Hematopoietic multipotent progenitor cell (in vitro differentiated cells): ENCODE measurements around the gene HLA-DQA1. TPM values are rescaled to one million over a fixed set of nuclear protein-coding genes. Genes with fewer than 3 reads are reported as not detected.
"Not testable (repeated sequence)": the region's sequence is repeated elsewhere in the genome, so short reads cannot be mapped to it uniquely, and the experiment has no call there.

Source experiments
- DNase-seq, 3 donors: peaks; one replicate each; pipeline ENCODE4 v3.0.0-alpha.2; 2011 to 2015; ENCODE audit warnings: low read depth in 2 of 3, low spot score in 2 of 3
- total RNA-seq: library from RNA; depleted of rRNA; stranded (reverse); fragments of >200 nt; gene quantifications from one replicate; pipeline ENCODE4 v1.2.3, GENCODE V29; 2012

Gene HLA-DQA1
- 1.6 TPM for total RNA-seq

GRCh38 chr6:32637219-32637880 is at the start of gene HLA-DQA1:
Gene HLA-DQA1, plus strand, starts transcription at chr6:32637406. Its CDS starts 53 bp downstream, at chr6:32637459.
- DNase-seq: peak in 2 of 3 donors; percentile 71 to 94

GRCh38 chr6:32588156-32588555 is 49.0 kb upstream of the HLA-DQA1 start:
- no peak for DNase-seq

GRCh38 chr6:32589596-32590449 is 47.4 kb upstream of the HLA-DQA1 start, which contains the start of gene HLA-DRB1:
Gene HLA-DRB1, minus strand, starts transcription at chr6:32589848. Its CDS starts 106 bp downstream, at chr6:32589742.
- peak in 2 of 3 donors; percentile 53 to 81 for DNase-seq

GRCh38 chr6:32590713-32591112 is 46.5 kb upstream of the HLA-DQA1 start:
- DNase-seq: not testable (repeated sequence)

GRCh38 chr6:32597024-32597423 is 40.2 kb upstream of the HLA-DQA1 start:
- DNase-seq: no peak

- DNase-seq: no peak
Measured at GRCh38 chr6:32602383-32602782, 34.8 kb upstream of the HLA-DQA1 start.

GRCh38 chr6:32603222-32603621 is 34.0 kb upstream of the HLA-DQA1 start:
- DNase-seq: no peak

DNA sequence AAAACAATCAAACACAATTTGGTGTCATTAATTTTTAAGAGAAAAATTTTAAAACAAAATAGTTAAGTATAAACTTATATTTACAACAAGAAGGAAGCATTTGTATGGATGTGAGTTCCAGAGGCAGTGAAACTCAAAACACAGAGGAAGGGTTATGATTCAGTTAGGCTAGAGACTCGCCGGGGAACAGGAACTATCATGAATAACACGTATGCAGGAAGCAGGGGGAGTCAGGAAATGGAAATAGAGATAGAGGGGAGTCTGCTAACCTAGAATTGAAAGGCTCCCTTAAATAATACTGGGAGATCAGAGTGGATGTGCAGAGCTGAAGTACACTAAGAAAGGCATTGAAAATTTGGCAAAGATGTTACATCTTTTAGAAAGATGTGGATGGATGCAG is 33.3 kb upstream of the HLA-DQA1 start:
- DNase-seq: no peak

DNA sequence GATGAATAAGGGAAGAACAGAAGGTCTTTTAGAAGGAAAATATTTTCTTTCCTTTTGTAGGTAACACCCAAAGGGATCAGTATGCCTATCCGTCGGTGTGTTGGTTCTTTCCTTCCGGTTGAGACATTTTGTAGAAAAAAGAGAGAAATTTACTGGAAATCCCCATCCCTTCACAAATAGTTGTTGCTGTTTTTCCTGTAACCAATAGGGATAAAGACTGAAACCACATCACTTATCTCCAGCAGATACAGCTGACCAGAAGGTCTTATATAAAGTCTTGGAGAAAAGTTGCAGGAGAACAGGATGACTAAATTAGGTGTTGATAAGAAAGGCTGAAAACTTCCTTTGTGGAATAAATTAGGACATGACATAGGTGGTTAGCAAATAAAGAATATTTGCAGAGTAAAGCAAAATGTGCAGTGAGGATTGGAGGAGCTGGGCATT is 32.8 kb upstream of the HLA-DQA1 start:
- peak in 2 of 3 donors; percentile 57 to 84 for DNase-seq

DNA sequence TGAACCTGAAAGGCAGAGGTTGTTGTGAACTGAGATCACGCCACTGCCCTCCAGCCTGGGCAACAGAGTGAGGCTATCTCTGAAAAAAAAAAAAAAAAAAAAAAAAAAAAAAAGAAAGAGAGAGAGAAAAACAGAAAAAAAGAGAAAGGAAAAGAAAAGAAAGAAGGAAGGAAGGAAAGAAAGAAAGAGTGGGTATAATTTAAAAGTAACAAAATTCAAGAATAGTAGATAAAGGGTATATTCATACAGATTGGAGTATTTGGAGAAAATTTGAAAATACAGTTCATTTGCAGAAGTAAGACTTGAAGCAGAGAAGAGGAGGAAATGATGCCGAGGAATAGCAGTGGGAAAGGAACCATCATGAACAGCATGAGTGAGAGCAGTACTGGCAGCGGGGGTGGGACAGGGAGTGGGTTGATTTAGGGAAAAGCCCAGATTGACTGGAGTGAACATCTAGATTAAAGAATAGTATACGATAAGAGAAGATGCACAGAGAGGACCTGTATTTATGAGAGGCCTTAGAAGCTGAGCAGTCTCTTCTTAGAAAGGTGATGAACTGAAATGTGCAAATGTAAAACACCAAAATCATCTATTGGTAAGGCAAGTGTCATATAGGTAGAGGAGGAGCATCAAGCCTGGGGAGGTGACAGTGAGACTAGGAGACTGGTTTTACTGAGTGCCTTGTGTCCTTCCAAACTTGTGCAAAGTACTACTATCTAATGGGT is 29.8 kb upstream of the HLA-DQA1 start:
- DNase-seq: no peak

- DNase-seq: no peak
Measured at GRCh38 chr6:32607988-32608298, 29.3 kb upstream of the HLA-DQA1 start.

- DNase-seq: no peak
Measured at GRCh38 chr6:32608362-32608761, 28.8 kb upstream of the HLA-DQA1 start.

DNA sequence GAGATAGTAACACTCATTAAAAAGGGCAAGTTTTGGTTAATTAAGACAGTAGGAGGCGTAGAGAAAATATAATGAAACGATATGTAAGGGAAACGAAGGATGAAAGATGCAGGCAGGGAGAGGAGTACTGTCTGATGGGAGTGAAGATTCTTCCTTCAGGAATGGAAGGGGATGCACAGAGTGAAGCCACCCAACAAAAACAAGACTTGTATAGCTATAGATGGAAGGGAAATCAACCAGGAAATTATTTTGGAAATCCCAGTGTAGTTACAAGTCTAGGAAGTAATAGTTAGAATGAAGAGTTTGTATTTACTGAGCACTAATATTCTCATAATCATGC is 27.8 kb upstream of the HLA-DQA1 start:
- DNase-seq: no peak

- peak; percentile 71 to 96 (median 95) for DNase-seq
Measured at GRCh38 chr6:32609731-32610640, 27.2 kb upstream of the HLA-DQA1 start.

DNA sequence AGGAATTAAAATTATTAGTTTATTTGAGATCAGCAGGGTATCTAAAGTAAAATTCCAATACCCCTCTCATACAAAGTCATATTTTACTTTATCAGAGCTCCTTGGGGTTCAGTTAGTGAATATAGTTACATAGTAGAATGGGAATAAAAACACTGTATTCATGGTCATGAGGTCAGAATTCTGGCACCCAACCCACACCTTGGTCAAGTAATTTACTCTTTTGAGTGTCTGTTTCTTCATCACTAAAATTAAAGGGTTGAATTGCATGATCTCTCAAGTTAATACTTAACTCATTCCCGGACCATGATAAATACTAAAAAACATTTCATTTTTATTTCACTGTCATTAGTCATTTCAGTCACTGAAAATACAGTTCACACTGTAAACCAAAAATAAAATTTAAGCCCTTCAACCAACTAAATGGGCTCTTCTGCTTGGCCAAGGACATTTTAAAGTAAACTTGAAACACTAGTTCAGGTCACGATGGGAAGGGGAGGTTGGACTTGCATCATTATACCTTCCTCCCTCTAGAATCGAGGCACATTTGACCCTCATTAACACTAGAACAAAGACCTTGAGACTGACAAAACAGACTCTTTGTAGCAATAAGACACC is 26.4 kb upstream of the HLA-DQA1 start:
- no peak for DNase-seq

GRCh38 chr6:32613475-32613874 is 23.7 kb upstream of the HLA-DQA1 start:
- no peak for DNase-seq

DNA sequence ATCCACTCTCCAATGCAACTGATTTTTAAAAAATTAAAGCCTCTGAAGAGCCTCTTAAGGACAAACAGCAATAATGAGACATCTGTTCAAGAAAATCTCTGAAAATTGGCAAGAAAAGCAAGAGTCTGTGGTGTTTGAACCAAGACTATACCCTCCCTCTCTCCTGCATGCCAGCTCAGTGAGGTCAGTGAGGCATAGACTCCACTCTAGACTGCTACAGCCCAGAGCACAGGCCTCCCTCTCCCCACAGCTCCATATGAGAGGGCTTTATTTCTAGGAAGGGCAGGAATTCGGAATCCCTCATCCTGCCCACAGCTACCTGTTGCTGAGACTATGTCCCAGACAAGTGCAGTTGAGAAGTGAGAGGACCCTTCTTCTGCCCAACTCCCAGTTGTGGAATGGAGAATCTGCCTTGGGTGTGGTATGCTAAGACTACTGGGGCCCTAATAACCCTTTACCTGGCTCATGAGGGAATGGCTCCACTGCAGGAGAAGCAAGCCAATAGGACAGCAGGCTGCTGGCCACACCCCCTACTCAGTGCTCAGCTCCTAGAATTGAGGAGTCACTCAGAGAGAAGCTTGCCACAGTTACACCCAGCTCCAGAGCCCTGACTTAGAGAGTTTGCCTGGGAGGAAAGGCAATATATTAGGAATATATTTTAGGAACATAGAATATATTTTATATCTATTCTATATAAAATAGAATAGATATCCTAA is 22.7 kb upstream of the HLA-DQA1 start:
- DNase-seq: no peak

DNA sequence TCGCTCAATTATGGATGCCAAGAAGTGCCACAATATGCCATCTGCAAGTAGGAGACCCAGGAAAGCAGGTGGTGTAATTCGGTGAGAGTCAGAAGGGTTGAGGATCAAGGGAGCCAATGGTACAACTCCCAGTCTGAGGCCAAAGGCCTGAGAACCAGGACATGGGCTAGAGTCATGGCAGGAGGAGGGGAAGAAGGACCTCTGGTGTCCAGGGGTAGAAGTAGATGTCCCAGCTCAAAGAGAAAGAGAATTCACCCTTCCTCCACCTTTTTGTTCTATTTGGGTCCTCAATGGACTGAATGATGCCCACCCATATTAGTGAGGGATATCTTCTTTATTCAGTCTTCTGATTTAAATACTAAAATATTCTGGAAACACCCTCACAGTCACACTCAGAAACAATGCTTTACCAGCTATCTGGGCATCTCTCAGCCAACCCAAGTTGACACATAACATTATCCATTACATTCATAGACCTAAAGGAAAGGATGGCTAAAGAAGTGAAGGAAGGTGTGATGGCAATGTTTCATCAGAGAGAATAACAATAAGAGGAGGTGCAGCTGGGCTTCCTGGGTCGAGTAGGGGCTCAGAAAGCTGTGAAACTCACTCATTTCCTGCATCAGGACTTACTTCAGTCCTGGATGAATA is 21.2 kb upstream of the HLA-DQA1 start:
- DNase-seq: no peak

GRCh38 chr6:32617751-32618150 is 19.5 kb upstream of the HLA-DQA1 start:
- no peak for DNase-seq
